HG03520 (cell line): ENCODE data around the gene TAS1R3.

ENCODE experiments used
- ATAC-seq: cut with Tn5 transposase; IDR thresholded peaks from one replicate; pipeline ENCODE4 v1.9.1; 2021; ENCODE audit warnings: mild to moderate bottlenecking, moderate library complexity; ENCODE audit not compliant: unreplicated experiment

Gene TAS1R3

GRCh38 chr1:1320666-1321448 is 10.2 kb upstream of the TAS1R3 start:
- no peak for ATAC-seq

- no peak for ATAC-seq
These were observed 9.6 kb upstream of the TAS1R3 start for GRCh38 chr1:1321477-1321876.

GRCh38 chr1:1322418-1322817 is 8.7 kb upstream of the TAS1R3 start:
- no peak for ATAC-seq

GRCh38 chr1:1322952-1323351 is 8.1 kb upstream of the TAS1R3 start:
- no peak for ATAC-seq

- ATAC-seq = no peak
These were observed 7.0 kb upstream of the TAS1R3 start for GRCh38 chr1:1324084-1324523.

- ATAC-seq = peak; percentile 72
These were observed 6.4 kb upstream of the TAS1R3 start, which contains the start of the genes CPTP and INTS11 for GRCh38 chr1:1324524-1325287. Gene CPTP (plus strand): TSS chr1:1324802. CDS start chr1:1326911, 2,109 bp downstream. Gene INTS11 (minus strand): TSS chr1:1324660. CDS start chr1:1324608, 52 bp downstream.

- ATAC-seq = no peak
These were observed 5.6 kb upstream of the TAS1R3 start for GRCh38 chr1:1325288-1326074.

- no peak for ATAC-seq
These were observed 4.9 kb upstream of the TAS1R3 start for GRCh38 chr1:1326075-1326605.

GRCh38 chr1:1327291-1327690 is 3.8 kb upstream of the TAS1R3 start:
- ATAC-seq = no peak

GRCh38 chr1:1328254-1328653 is 2.8 kb upstream of the TAS1R3 start:
- no peak for ATAC-seq

GRCh38 chr1:1329304-1330210 is 1.5 kb upstream of the TAS1R3 start:
- no peak for ATAC-seq

- no peak for ATAC-seq
These were observed 563 bp upstream of the TAS1R3 start for GRCh38 chr1:1330366-1331067.

- ATAC-seq = no peak
These were observed 1.1 kb downstream of the TAS1R3 start for GRCh38 chr1:1332031-1332755.

- ATAC-seq = no peak
These were observed 1.8 kb downstream of the TAS1R3 start for GRCh38 chr1:1332774-1333480.

GRCh38 chr1:1333551-1334241 is 2.6 kb downstream of the TAS1R3 start:
- no peak for ATAC-seq

GRCh38 chr1:1334835-1335234 is 3.8 kb downstream of the TAS1R3 start:
- ATAC-seq = no peak

- ATAC-seq = no peak
These were observed 4.2 kb downstream of the TAS1R3 start for GRCh38 chr1:1335283-1335682.
